M059J (cell line): Measurements from ENCODE around the gene TCERG1. TPM values are rescaled to one million over a fixed set of nuclear protein-coding genes. Genes with fewer than 3 reads are reported as not detected.

ENCODE experiments used
- total RNA-seq: library from RNA; depleted of rRNA; stranded (reverse); fragments of >200 nt; shearing (Covaris generic); gene quantifications from 2 replicates; pipeline ENCODE4 v1.2.3, GENCODE V29; 2014; rRNA removed

TCERG1 gene
- total RNA-seq, 1 experiment from 2014 or later: 35.4 TPM

Other genes with a start within 250 kb of the TCERG1 start
- gene RBM27, start 243.7 kb upstream of the TCERG1 start, total RNA-seq: 12.3 and 18.7 TPM in 2 replicates
- gene POU4F3, start 108.5 kb upstream of the TCERG1 start, total RNA-seq: 0.10 and 0.17 TPM in 2 replicates
- not detected in 2 replicates for gene GPR151, start 68.9 kb downstream of the TCERG1 start, total RNA-seq